GM23338 (cell line): Measurements from ENCODE around the gene SRSF8. TPM values are rescaled to one million over a fixed set of nuclear protein-coding genes. Genes with fewer than 3 reads are reported as not detected.

Experiments used
- ATAC-seq: fragments of 200-7000 bp; cut with Tn5 transposase; 3 replicates; pipeline ENCODE4 v1.9.1; 2020
- DNase-seq: peaks from one replicate; pipeline ENCODE4 v3.0.0-alpha.2; 2015; ENCODE audit warnings: low spot score
- H2AFZ ChIP-seq: fragments of 200-600 bp; sonication (generic); 2 replicates; pipeline ENCODE4 v1.8.0; 2016; ENCODE audit warnings: antibody characterized with exemption, mild to moderate bottlenecking, moderate library complexity
- H3F3A ChIP-seq: fragments of 200-600 bp; sonication (generic); replicated peaks from 2 replicates; pipeline ENCODE4 v1.8.0; 2017; ENCODE audit warnings: antibody characterized with exemption, mixed run types, low read depth
- H3K27ac ChIP-seq: fragments of 200-600 bp; sonication (generic); 2 replicates; pipeline ENCODE4 v1.6.1; 2016; ENCODE audit warnings: low read depth
- H3K27me3 ChIP-seq: fragments of 200-600 bp; sonication (generic); 2 replicates; pipeline ENCODE4 v1.8.0; 2016; ENCODE audit warnings: mild to moderate bottlenecking, mixed run types, moderate library complexity; ENCODE audit not compliant: insufficient read depth
- H3K36me3 ChIP-seq: fragments of 200-600 bp; sonication (generic); 2 replicates; pipeline ENCODE4 v1.8.0; 2016; ENCODE audit warnings: mild to moderate bottlenecking; ENCODE audit not compliant: insufficient read depth
- H3K4me1 ChIP-seq: fragments of 200-600 bp; sonication (generic); 2 replicates; pipeline ENCODE4 v1.8.0; 2016; ENCODE audit warnings: mild to moderate bottlenecking, moderate library complexity; ENCODE audit not compliant: insufficient read depth
- H3K4me2 ChIP-seq: fragments of 200-600 bp; sonication (generic); 2 replicates; pipeline ENCODE4 v1.7.1; 2017; ENCODE audit warnings: mixed run types
- H3K4me3 ChIP-seq: fragments of 200-600 bp; sonication (generic); 2 replicates; pipeline ENCODE4 v1.6.1; 2016; ENCODE audit warnings: mixed run types
- H3K79me2 ChIP-seq: fragments of 200-600 bp; sonication (generic); replicated peaks from 2 replicates; pipeline ENCODE4 v1.8.0; 2017; ENCODE audit warnings: mild to moderate bottlenecking; ENCODE audit not compliant: insufficient read depth
- H3K9me2 ChIP-seq: fragments of 200-600 bp; sonication (generic); 2 replicates; pipeline ENCODE4 v1.8.0; 2017; ENCODE audit not compliant: insufficient read depth
- H4K20me1 ChIP-seq: fragments of 200-600 bp; sonication (generic); replicated peaks from 2 replicates; pipeline ENCODE4 v1.8.0; 2017; ENCODE audit warnings: mild to moderate bottlenecking; ENCODE audit not compliant: insufficient read depth
- H3K27ac Mint-ChIP-seq: 2 replicates; pipeline ENCODE4 v1.8.0; 2020; ENCODE audit warnings: inconsistent platforms, mild to moderate bottlenecking, moderate library complexity, mixed read lengths
- H3K27me3 Mint-ChIP-seq: 3 replicates; pipeline ENCODE4 v1.8.0; 2022; ENCODE audit warnings: low read depth, mild to moderate bottlenecking, moderate library complexity, mixed read lengths, inconsistent platforms; ENCODE audit not compliant: insufficient read depth, poor library complexity
- H3K36me3 Mint-ChIP-seq: 3 replicates; pipeline ENCODE4 v1.8.0; 2021; ENCODE audit warnings: low read depth, mild to moderate bottlenecking, inconsistent platforms, moderate library complexity, mixed read lengths
- H3K4me1 Mint-ChIP-seq: 3 replicates; pipeline ENCODE4 v1.8.0; 2020; ENCODE audit warnings: mild to moderate bottlenecking, inconsistent platforms, mixed read lengths
- H3K4me3 Mint-ChIP-seq: 3 replicates; pipeline ENCODE4 v1.8.0; 2021; ENCODE audit warnings: moderate library complexity, mild to moderate bottlenecking, inconsistent platforms, mixed read lengths
- H3K9me3 Mint-ChIP-seq: 3 replicates; pipeline ENCODE4 v1.8.0; 2020; ENCODE audit warnings: moderate library complexity, mild to moderate bottlenecking, inconsistent platforms, mixed read lengths
- CREB1 ChIP-seq: fragments of 250-450 bp; sonication (Bioruptor Pico); IDR thresholded peaks from 2 replicates; pipeline ENCODE4 v1.5.0; 2020; ENCODE audit warnings: low read depth, mild to moderate bottlenecking, moderate library complexity
- CTCF ChIP-seq, 2 experiments: fragments of 200-600 bp in 1 of 2; sonication (generic) in 1 of 2; conservative IDR thresholded peaks; 2 replicates each; pipeline versions ENCODE4 v1.5.1 to v1.6.1; 2016 to 2017; ENCODE audit warnings: antibody characterized with exemption in 2 of 2, low read depth in 2 of 2, mild to moderate bottlenecking in 2 of 2, moderate library complexity in 1 of 2
- ETS1 ChIP-seq: IDR thresholded peaks from 2 replicates; pipeline ENCODE4 v1.6.1; 2016; ENCODE audit warnings: antibody characterized with exemption
- EZH2 ChIP-seq: fragments of 200-600 bp; sonication (generic); IDR thresholded peaks from one replicate; pipeline ENCODE4 v1.8.0; 2017; ENCODE audit warnings: antibody characterized with exemption, mild to moderate bottlenecking, low read depth; ENCODE audit not compliant: unreplicated experiment
- EZH2phosphoT487 ChIP-seq: fragments of 200-600 bp; sonication (generic); IDR thresholded peaks from one replicate; pipeline ENCODE4 v1.8.1; 2018; ENCODE audit warnings: antibody characterized with exemption; ENCODE audit not compliant: unreplicated experiment
- JUNB ChIP-seq: IDR thresholded peaks from one replicate; pipeline ENCODE4 v1.6.1; 2016; ENCODE audit warnings: antibody characterized with exemption; ENCODE audit not compliant: unreplicated experiment
- NANOG ChIP-seq: IDR thresholded peaks from 2 replicates; pipeline ENCODE4 v1.6.1; 2016; ENCODE audit warnings: antibody characterized with exemption, borderline replicate concordance
- POLR2AphosphoS5 ChIP-seq: IDR thresholded peaks from 2 replicates; pipeline ENCODE4 v1.6.1; 2016; ENCODE audit warnings: antibody characterized with exemption, low read depth
- REST ChIP-seq: IDR thresholded peaks from one replicate; pipeline ENCODE4 v1.6.1; 2018; ENCODE audit warnings: antibody characterized with exemption; ENCODE audit not compliant: unreplicated experiment
- STAT1 ChIP-seq: IDR thresholded peaks from one replicate; pipeline ENCODE4 v1.6.1; 2016; ENCODE audit warnings: antibody characterized with exemption; ENCODE audit not compliant: unreplicated experiment
- ZNF114 ChIP-seq: fragments of 250-450 bp; sonication (Bioruptor Pico); IDR thresholded peaks from 2 replicates; pipeline ENCODE4 v1.5.0; 2020; ENCODE audit warnings: mild to moderate bottlenecking, moderate library complexity
- ZNF331 ChIP-seq: fragments of 250-450 bp; sonication (Bioruptor Pico); IDR thresholded peaks from 2 replicates; pipeline ENCODE4 v1.5.0; 2020; ENCODE audit warnings: low read depth, mild to moderate bottlenecking, moderate library complexity
- ZNF462 ChIP-seq: fragments of 250-450 bp; sonication (Bioruptor Pico); IDR thresholded peaks from 2 replicates; pipeline ENCODE4 v1.5.0; 2020; ENCODE audit warnings: mild to moderate bottlenecking, moderate library complexity
- polyA plus RNA-seq: library from polyadenylated mRNA; unstranded; fragments of >200 nt; fragmentation: Nextera tagmentation; extraction: Ambion mirVana; gene quantifications from 2 replicates; pipeline ENCODE4 v1.2.1, GENCODE V29; 2016
- total RNA-seq: library from RNA; depleted of rRNA; stranded (reverse); fragments of >200 nt; shearing (Covaris generic); gene quantifications from 2 replicates; pipeline ENCODE4 v1.2.3, GENCODE V29; 2014

The SRSF8 gene
- total and polyA plus RNA-seq, 2 experiments from 2014 or later, result 12.6 to 19.9 TPM

- Mint-ChIP-seq H3K27ac (no peak overlapping the region), H3K4me3 (no peak overlapping the region), H3K9me3 (no peaks in the 10 kb centered on the region), H3K27me3 (no peaks in the 10 kb centered on the region), H3K36me3 (no peaks in the 10 kb centered on the region), H3K4me1 (no peaks in the 10 kb centered on the region)
- Histone ChIP-seq H3K4me1 (no peaks in the 10 kb centered on the region), H3K27ac (no peak overlapping the region), H3F3A (no peaks in the 10 kb centered on the region), H3K27me3 (no peaks in the 10 kb centered on the region), H3K9me2 (0 out of 2 replicates have a peak, but pooled peaks cover 4% of the 10 kb centered on the region), H3K4me3 (no peak overlapping the region), H3K36me3 (no peaks in the 10 kb centered on the region), H3K79me2 (no peaks in the 10 kb centered on the region), H4K20me1 (no peaks in the 10 kb centered on the region), H3K4me2 (no peak overlapping the region), H2AFZ (no peak overlapping the region)
- TF ChIP-seq POLR2AphosphoS5 (no peak), ZNF114 (CRISPR knock-in tag) (no peak), ZNF331 (no peak), REST (no peak), ETS1 (no peak), NANOG (no peak), CTCF (conservative IDR thresholded peaks at IDR 0.05; ENCODE audit: low read depth in 2 of 2) (no peak), EZH2phosphoT487 (no peak), ZNF462 (CRISPR knock-in tag) (no peak), CREB1 (CRISPR knock-in tag) (no peak), STAT1 (no peak), EZH2 (no peak), JUNB (no peak)
- no peak for DNase-seq
- ATAC-seq, result no peak
Observed at GRCh38 chr11:95119361-95120060, 52.8 kb downstream of the SRSF8 start.
